GM21529 (cell line): ENCODE results near the gene MKRN3.

Experiments used
- ATAC-seq: cut with Tn5 transposase; IDR thresholded peaks from one replicate; pipeline ENCODE4 v1.9.1; 2021; ENCODE audit not compliant: unreplicated experiment

The MKRN3 gene

DNA sequence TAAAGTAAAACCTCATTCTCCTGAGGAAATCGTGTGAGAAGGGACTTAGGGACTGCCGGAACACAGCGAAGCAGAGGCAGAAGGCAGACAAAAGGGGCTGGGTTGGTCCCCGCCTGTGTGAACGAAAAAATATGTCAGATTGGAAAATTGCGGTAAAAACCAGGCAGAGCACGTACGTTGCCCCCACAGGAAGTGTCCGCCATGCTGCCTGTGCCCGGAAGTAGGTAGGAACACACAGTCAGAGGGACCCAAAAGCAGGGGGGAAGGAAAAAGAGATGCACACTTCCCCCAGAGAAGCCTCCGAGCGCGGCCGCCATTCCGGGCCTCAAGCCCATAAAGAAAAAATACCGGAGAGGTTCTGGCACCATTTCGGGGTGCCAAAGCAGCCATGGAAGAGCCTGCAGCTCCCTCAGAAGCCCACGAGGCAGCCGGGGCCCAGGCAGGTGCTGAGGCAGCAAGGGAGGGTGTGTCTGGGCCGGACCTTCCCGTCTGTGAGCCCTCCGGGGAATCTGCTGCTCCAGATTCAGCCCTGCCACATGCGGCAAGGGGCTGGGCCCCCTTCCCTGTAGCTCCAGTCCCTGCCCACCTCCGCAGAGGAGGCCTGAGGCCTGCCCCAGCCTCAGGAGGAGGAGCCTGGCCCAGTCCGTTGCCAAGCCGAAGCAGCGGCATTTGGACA is at the start of gene MKRN3:
MKRN3 (plus strand) TSS at position 280 of the 676 bp plus-strand sequence; CDS start at position 389, 109 bp downstream.
- ATAC-seq, result no peak

DNA sequence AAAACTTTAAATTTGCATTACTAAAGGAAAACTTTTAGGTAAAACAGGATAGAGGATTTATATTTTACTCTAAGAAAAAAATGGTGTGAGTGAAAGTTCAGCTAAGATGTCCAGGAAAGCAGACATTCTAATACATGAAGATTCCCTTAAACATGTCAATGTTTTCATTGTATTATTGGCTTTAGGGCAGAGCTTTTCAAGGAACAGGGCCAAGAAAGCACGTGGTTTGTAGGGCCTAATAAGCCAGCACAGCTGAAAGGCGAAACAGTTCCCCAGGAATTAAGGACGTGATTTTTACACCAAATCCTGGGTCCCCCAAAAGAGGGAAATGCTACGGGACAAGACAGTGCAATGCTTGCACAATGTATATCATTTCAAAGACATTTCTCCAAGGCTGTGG is 48.6 kb upstream of the MKRN3 start:
- no peak for ATAC-seq

DNA sequence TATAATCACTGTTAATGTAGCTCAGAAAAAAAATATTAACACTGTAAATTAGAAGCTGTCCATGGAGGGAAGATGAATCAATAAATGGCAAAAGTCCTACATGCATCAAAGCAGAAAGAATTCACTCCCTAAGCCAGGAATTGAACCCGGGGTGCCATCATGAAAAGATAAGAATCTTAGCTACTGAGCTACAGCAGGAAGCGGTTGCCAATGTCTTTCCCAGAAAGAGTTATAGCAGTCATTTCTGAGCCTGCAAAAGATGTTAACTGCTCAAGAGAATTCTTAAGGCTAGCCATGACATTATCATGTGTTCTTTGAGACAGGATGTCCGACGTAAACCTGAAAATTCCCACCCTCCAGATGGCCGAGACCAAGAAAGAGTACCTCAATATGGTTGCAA is 47.4 kb upstream of the MKRN3 start:
- ATAC-seq, result no peak

DNA sequence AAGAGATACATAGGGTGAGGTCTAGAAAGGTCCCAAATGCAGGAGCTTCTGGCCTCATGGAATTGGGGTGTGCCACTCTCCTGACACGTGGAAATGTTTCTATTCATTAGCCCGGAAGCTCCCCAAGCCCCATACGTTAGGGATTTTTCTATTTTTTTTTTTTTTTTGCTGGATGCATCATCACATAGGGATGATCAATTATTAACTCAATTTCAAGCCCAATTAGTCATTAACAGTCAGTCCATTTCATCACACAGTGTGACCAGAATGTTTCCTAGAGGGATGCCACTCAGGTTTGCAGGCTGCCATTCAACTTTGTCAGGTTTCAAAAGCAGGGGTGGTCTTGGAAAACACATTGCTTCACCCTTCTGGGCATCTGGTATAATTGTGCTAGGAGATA is 40.7 kb upstream of the MKRN3 start:
- no peak for ATAC-seq

DNA sequence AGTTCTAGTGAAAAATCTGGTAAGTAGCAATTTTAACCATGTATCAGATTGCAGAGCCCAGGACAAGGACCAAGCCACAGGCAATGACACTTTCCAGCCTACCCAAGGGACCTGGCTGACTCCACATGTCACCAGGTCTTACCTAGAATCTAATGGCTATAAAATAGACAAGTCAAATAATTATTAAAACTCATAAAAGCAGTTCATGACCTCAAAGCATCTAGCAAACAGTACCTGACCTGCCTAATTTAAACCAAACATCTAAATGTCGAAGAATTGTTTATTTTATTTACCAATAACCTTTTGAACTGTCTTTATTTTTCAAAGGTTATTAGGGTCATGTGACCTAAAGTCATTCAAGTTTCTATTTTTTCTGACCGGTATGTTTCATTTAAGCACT is 35.6 kb upstream of the MKRN3 start:
- ATAC-seq, result no peak

DNA sequence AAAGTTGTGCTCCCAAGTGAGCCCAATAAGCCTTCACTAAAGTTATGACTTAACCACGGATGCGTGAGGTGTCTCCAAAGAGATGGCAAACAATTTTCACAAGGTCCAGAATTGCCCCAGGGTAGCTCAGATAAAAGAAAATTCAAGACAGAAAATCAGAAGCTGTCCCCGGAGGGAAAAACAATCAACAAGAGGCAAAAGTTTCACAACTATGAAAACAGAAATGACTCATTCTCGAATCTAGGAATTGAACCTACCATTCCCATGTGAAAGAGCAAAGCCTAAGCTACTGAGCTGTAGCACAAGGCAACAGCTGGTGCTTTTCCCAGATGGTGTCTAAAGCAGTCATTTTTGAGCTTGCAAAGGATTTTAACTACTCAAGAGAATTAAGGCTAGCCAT is 33.5 kb upstream of the MKRN3 start:
- no peak for ATAC-seq

DNA sequence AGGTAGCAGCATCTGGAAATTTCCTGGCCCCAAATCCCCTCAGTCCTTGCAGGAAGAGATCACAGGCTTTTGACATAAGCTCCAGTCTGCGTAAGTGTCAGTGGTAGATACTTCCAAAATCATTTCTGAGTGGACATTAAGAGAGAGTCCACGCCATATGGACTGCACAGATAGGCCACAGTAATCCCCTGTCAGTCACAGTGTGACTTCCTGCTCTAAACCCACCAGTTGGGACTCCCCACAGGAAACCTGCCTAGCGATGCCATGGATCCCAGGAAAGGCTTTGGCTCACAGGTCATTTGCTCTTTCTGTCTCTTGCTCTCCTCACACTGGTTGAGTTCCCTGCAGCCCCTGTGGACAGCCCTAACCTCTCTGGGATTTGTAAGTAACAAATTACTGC is 28.8 kb upstream of the MKRN3 start:
- no peak for ATAC-seq

DNA sequence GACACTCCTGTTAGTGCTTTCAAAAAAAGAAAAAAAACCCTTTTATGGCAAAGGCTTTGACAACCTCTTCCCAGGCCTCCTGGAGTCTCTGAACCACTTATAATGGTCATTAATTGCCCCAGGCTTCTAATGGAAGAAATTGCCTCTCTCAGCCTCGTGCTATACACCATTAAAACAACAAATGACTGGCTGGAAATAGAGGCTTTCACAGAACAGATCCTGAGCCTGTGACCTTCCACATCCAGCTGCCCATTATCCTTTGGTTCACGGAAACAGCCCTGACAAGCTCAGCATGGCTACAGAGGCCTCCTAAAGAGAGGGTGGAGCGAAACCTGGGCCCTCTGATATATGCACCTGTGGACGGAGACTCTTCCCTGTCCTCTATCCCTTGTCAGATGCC is 26.8 kb upstream of the MKRN3 start:
- no peak for ATAC-seq

DNA sequence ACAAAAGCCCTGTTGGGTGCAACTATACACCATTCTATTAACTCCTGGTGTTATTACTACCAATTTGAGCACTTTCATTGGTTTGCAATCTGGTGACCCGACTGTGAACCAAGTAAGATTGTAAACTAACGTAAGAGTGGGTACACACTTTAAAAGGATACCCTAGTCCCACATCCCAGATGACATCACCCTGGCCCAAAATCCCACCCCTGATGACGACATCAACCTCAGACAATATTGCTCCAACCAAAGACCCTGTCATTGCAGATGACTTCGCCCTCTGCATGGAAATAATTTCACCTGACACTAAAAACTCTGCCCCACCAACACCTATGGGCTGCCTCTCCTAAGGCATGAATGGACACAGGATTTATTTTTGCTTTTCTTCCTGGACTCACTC is 25.6 kb upstream of the MKRN3 start:
- ATAC-seq, result no peak

DNA sequence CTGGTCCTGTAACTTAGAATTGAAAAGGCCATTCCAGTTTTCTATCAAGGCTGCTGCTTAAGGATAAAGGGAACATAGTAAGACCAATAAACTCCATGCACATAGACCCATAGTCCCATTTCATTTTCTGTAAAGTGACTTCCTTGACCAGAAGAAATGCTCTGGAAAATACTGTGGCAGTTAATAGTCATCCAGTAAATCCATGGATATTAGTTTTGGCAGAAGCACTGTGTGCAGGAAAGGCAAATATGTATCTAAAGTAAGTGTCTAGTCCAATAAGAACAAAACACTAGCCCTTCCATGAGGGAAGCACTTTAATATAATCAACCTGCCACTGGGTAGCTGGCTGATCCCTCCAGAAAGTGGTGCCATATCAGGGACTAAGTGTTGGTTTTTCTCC is 19.3 kb upstream of the MKRN3 start:
- no peak for ATAC-seq

DNA sequence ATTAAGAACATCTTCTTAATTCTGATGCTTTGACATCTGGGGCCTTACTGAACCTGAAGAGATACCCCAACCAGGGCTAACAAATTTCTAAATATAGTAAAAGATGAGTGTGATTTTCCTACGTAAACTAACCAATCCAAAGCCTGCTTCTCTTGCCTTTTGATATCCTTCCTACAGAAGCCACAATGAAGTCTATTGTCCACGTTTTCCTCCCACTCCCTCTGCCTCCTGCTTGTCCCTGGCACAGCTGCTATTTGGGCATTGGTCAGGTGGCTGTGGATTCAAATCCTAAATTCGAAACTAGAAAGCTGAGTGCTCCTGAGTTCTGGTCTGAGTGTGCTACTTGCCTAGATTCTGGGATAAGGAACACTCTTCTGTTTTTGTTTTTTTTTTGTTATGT is 17.4 kb upstream of the MKRN3 start:
- ATAC-seq, result no peak

DNA sequence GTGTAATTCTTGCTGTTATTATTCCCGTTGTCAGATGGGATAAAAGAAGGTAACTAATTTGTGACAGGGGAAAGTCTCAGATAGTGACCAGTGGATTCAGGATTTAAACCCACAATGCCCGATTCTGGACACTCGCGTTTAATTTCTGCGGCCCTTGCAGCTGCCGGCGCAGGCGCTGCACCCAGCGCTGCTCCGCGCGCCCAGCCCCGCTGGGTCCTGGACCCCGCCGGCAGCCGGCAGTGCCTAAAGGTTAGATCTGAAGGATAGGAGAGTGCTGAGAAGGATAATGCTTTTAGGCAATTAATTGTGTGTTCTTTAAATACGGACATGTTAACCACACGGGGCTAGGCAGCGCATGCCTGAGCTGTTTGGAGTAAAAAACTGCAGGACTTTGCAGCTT is 3.6 kb upstream of the MKRN3 start:
- no peak for ATAC-seq

DNA sequence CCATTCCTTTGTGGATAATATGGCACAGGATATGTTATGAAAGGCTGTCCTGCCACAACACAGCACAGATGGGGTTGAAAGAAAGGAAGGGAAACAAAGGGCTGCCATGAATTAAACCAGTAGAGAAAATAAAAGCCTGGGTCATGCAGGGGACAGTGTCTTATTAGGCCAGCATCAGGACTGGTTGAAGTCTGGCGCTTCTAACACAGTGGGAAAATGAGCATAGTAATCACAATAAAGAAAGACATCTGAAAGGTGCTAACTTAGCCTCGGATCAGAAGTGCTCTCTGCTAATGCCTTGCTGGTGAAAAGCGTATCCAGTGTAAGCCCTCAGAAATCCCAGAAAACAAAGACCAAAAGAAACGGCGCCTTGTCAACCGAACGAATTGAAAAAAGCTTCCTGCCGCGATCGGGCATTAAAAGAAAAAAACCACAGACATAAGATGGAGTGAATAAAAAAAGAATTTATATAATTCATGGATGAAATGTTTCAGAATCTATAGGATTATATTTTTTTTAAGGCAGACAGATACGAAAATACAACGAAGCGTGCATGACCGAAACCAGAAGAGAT is 566 bp upstream of the MKRN3 start:
- no peak for ATAC-seq

DNA sequence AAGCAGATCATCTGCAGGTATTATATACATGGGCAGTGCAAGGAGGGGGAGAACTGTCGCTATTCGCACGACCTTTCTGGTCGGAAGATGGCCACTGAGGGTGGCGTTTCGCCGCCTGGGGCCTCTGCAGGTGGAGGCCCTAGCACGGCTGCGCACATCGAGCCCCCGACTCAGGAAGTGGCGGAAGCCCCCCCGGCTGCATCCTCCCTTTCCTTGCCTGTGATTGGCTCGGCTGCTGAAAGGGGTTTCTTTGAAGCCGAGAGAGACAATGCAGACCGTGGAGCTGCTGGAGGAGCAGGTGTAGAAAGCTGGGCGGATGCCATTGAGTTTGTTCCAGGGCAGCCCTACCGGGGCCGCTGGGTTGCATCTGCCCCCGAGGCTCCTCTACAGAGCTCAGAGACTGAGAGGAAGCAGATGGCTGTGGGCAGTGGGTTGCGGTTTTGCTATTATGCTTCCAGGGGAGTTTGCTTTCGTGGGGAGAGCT is 639 bp downstream of the MKRN3 start:
- ATAC-seq, result no peak

DNA sequence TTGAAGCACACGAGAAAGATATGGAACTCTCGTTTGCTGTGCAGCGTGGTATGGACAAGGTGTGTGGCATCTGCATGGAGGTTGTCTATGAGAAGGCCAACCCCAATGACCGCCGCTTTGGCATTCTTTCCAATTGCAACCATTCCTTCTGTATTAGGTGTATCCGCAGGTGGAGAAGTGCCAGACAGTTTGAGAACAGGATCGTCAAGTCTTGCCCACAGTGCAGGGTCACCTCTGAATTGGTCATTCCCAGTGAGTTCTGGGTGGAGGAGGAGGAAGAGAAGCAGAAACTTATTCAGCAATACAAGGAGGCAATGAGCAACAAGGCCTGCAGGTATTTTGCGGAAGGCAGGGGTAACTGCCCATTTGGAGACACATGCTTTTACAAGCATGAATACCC is 1.2 kb downstream of the MKRN3 start:
- ATAC-seq, result no peak

DNA sequence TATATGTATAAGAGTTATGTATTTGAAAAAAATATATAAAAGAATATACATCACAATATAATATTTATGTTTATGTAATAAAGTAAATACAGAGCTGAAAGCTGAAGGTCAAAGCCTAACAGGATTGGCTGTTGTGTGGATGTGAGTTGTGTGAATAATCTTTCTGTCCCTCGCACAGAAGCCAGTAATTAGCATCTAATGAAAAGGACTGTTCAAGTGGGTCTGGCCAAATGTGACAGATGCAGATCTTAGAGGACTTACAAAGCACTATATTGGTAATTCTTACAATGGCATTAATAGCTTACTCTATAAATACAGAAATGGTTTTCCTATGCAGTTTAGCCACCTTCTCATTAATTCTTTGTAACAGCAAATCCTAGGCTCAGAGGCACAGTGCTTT is 2.4 kb downstream of the MKRN3 start:
- no peak for ATAC-seq

DNA sequence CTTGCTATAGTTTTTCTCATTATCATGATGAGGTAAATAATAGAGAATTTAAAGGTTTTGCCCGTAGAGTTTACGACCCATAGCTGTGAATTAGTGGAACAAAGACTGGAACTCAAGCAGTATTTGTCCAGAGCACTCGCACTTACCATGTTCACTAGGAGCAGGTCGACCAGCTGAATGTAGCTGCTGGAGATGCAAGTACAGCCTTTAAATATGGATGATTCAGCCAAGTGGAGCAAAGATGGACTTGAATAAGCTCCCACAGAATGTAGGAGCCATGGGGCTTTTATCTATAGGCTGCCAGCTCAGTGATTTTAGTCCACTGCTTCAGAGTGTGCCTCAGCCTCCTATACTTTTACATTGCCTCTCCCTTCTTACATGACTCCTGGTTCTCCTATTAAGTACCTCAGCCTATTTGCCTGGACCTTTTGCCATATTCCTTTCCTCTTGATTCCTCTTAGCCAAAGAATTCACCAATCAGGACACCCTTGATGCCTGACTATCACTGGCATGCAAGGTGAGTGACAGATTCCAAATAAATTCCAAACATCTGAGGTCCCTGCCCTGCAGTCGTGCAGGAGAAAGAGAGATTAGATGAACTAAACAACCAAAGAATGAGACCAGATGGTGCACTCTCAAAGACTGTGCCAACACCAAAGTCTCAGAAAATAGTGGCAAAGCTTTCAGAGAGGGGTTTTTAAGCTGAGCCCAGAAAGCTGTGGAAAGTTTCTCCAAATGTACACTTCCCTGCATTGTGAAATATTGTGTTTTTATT is 3.9 kb downstream of the MKRN3 start:
- no peak for ATAC-seq

DNA sequence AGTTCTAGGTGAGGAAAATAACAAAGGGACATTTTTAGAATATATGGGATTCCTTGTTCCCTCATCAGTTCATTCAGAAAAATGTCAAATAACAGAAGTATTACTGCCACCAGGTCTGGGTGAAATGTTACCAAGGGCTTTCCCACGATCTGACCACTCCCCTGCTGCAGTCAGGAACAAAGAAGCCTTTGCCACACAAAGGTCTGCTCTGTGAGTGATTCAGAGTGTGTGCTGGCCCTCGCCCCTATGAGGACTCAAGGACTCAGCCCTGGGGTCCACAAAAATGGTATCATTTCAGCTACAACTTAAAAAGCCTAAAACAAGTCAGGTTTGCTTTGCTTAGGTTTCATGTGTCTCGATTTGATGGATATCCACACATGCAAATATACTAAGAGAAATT is 5.0 kb downstream of the MKRN3 start:
- ATAC-seq, result no peak

DNA sequence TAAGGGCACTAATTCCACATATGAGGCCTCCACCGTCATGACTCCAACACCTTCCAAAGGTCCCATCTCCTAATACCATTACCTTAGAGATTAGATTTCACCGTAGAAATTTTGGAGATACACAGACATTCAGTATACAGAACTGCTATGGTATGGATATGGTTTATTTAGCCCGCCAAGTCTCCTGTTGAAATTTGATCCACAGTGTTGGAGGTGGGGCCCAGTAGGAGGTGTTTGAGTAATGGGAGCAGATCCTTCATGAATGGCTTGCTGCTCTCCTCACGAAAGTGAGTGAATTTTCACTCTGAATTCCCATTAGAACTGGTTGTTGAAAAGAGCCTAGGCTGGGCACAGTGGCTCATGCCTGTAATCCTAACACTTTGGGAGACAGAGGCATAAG is 7.4 kb downstream of the MKRN3 start:
- no peak for ATAC-seq

DNA sequence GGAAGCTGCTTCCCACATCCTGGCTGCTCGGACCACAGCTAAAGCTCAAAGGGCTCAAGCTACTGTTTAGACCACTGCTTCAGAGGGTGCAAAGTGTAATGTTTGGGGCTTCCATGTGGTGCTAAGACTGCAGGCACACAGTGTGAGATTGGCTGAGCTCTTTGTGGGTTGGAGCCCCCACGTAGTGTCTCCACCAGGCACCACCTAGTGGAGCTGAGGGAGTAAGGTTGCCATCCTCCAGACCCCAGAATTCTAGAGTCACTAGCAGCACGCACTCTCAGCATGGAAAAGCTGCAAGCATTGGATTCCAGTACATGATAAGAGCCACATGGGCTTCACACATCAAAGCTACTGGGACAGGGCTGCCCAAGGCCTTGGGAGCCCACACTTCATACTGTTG is 9.3 kb downstream of the MKRN3 start:
- ATAC-seq, result no peak

DNA sequence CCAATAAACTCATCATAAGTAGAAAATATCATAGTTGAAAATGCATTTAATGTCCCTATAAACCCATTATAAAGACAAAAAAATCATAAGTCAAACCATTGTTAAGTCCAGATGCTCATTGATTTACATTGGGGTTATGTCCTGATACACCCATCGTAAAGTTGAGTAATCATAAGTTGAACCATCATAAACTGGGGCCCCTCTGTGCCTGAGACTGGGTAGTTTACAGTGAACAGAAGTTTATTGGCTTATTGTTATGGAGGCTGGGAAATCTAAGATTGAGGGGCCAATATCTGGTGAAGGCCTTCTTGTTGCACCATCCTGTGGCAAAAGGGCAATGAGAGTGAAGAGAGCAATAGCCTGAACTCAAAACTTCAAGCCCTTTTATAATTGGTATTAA is 10.6 kb downstream of the MKRN3 start:
- ATAC-seq, result no peak

DNA sequence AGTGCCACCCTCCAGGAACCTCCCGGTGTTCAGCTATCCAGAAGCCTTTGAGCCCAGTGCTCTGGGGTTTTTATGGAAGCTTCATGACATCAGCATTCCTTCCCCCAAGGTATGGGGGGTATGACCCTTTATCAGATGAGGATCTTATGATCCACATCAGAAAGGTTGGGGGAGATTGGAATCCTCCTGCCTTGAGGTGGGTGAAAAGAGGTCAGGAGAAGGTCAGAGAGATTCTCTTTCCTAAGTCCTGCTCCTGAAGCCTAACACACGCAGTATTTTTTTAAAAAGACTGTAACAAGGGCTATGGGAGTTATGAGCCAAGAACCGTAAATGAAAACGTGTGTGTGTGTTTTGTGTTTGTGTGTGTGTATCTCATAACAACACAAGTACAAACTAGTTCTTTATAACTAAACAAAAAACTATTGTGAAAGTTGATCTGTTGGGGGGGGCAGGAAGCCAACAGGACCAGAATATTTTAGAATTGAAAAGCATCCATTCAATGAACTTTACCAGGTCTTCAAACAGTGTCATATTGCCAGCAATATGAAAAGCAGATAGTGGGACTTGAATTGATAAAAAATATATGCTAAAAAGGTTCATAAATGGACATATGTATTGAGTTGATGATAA is 13.2 kb downstream of the MKRN3 start:
- ATAC-seq, result no peak
